Measurements from ENCODE around the gene SLIT1. TPM values are rescaled to one million over a fixed set of nuclear protein-coding genes. Genes with fewer than 3 reads are reported as not detected.

SLIT1 gene
- total and polyA plus RNA-seq, 3 donors from 2014 or later: 1.9 to 4.6 (median 2.5) TPM

GRCh38 chr10:97081621-97082235, 104.0 kb downstream of the SLIT1 start:
- intact Hi-C loops (cut with DNase I; ENCODE audit: low total_unique reads): no loop called here
- no peak overlapping the region for H3K4me3 ChIP-seq
- no peak overlapping the region for H3K27ac ChIP-seq
- 14 to 42% methylated on average over 3 to 6 of the region's 6 CpGs for WGBS, 2 donors
- no peaks in the 10 kb centered on the region for H3K36me3 ChIP-seq (ENCODE audit: low read depth, missing control alignments)
- no peaks in the 10 kb centered on the region for H3K4me1 ChIP-seq
- DNase-seq: peak; percentile 76
- TF ChIP-seq CTCF (IDR thresholded peaks at IDR 0.05) (peak; percentile 27 to 51 (median 47)), POLR2A (IDR thresholded peaks at IDR 0.05) (no peak)
- H3K9me3 ChIP-seq: no peaks in the 10 kb centered on the region
- H3K27me3 ChIP-seq: no peaks in the 10 kb centered on the region

GRCh38 chr10:97080051-97080776, 105.5 kb downstream of the SLIT1 start:
- intact Hi-C loops (cut with DNase I; ENCODE audit: low total_unique reads): no loop called here
- WGBS, 2 donors: 69 to 78% methylated on average over 7 of the region's 7 CpGs
- DNase-seq: no peak
- H3K9me3 ChIP-seq: no peaks in the 10 kb centered on the region
- H3K27ac ChIP-seq: no peak overlapping the region
- TF ChIP-seq CTCF (IDR thresholded peaks at IDR 0.05) (no peak), POLR2A (IDR thresholded peaks at IDR 0.05) (no peak)
- H3K27me3 ChIP-seq: no peaks in the 10 kb centered on the region
- no peaks in the 10 kb centered on the region for H3K36me3 ChIP-seq (ENCODE audit: low read depth, missing control alignments)
- no peak overlapping the region for H3K4me3 ChIP-seq
- H3K4me1 ChIP-seq: no peaks in the 10 kb centered on the region

- intact Hi-C loops (cut with DNase I; ENCODE audit: low total_unique reads): loop anchor here (5.0 kb wide), 1 partner anchor 128 kb away; no protein-coding TSS in a partner anchor
- DNase-seq: no peak
- no peaks in the 10 kb centered on the region for H3K27me3 ChIP-seq
Measured at GRCh38 chr10:97079448-97079847, 106.3 kb downstream of the SLIT1 start.

GRCh38 chr10:97078938-97079445, 106.8 kb downstream of the SLIT1 start:
- WGBS, 2 donors: 73 to 75% methylated on average over 2 of the region's 2 CpGs
- H3K9me3 ChIP-seq: no peaks in the 10 kb centered on the region
- no peaks in the 10 kb centered on the region for H3K4me1 ChIP-seq
- intact Hi-C loops (cut with DNase I; ENCODE audit: low total_unique reads): loop anchor here (5.0 kb wide), 1 partner anchor 128 kb away; no protein-coding TSS in a partner anchor
- H3K36me3 ChIP-seq (ENCODE audit: low read depth, missing control alignments): no peaks in the 10 kb centered on the region
- TF ChIP-seq CTCF (IDR thresholded peaks at IDR 0.05) (no peak), POLR2A (IDR thresholded peaks at IDR 0.05) (no peak)
- H3K4me3 ChIP-seq: no peak overlapping the region
- no peak overlapping the region for H3K27ac ChIP-seq
- no peak for DNase-seq
- no peaks in the 10 kb centered on the region for H3K27me3 ChIP-seq

More at GRCh38 chr10:97079448-97079847, 106.3 kb downstream of the SLIT1 start:
- no peaks in the 10 kb centered on the region for H3K4me1 ChIP-seq
- TF ChIP-seq POLR2A (IDR thresholded peaks at IDR 0.05): no peak
- TF ChIP-seq CTCF (IDR thresholded peaks at IDR 0.05): no peak
- no peaks in the 10 kb centered on the region for H3K36me3 ChIP-seq (ENCODE audit: low read depth, missing control alignments)
- 54 to 71% methylated on average over 3 of the region's 3 CpGs for WGBS, 2 donors
- H3K27ac ChIP-seq: no peak overlapping the region
- H3K9me3 ChIP-seq: no peaks in the 10 kb centered on the region
- no peak overlapping the region for H3K4me3 ChIP-seq

Data from testis (tissue), 3 donors.